ENCODE data around the gene PCDHAC1. TPM values are rescaled to one million over a fixed set of nuclear protein-coding genes. Genes with fewer than 3 reads are reported as not detected.
A peak's percentile ranks its signal among the peaks of the same experiment; 100 is the strongest.

PCDHAC1 gene
- polyA plus RNA-seq, 1 of the 3 experiments (the other 2 are of a cell fraction), result 0.08 TPM

DNA sequence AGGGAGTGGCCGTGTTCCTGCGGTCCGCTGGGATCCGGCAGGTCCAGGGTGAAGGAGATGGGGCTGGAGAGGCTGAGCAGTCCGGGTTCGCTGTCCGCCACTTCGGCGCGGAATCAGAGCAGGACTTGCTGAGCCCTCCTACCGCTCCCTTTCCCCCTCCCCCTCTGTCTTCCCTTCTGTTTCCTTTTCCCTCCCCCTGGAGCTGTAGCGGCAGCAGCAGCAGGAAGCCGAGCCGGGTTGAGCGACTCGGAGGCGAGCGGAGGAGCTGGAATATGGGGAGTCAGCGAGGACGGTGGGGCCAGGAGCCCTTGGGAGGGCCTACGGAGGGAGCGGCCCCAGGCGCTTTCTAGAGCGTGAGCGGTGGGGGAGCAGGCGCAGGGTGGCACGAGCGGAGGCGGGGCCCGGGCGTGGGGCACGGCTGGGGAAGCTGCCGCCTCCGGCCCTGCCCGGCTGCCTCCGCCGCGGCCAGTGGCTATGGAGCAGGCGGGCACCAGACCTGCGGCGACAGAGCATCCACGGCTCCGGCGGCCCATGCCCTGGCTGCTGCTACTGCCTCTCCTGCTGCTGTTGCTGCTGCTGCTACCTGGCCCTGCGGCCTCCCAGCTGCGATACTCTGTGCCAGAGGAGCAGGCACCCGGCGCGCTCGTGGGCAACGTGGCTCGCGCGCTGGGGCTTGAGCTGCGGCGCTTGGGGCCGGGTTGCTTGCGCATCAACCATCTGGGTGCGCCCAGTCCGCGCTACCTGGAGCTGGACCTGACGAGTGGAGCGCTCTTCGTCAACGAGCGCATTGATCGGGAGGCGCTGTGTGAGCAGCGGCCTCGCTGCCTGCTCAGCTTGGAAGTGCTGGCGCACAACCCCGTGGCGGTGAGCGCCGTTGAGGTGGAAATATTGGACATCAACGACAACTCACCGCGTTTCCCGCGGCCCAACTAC, 40.5 kb downstream of the PCDHAC1 start, which contains the start of gene PCDHAC2:
PCDHAC2 (plus strand) TSS at position 184 of the 933 bp plus-strand sequence; CDS start at position 475, 291 bp downstream.
- peak within 1 kb of the TSS; percentile 64 to 75 for H3K4me3 ChIP-seq (ENCODE audit: low read depth in 2 of 2, low read length in 1 of 2)
- no peaks in the 10 kb centered on the region for H3K27me3 ChIP-seq (ENCODE audit: insufficient read depth)
- H3F3A ChIP-seq (replicated peaks; ENCODE audit: insufficient read depth), result no peaks in the 10 kb centered on the region
- TF ChIP-seq MXI1 (IDR thresholded peaks at IDR 0.05; ENCODE audit: low read depth, low read length) (peak; percentile 75), POLR2AphosphoS5 (IDR thresholded peaks at IDR 0.05; ENCODE audit: low read depth, low read length) (peak; percentile 12; the same call in 1 of the 2 replicates)
- TF ChIP-seq, protein P1, sequence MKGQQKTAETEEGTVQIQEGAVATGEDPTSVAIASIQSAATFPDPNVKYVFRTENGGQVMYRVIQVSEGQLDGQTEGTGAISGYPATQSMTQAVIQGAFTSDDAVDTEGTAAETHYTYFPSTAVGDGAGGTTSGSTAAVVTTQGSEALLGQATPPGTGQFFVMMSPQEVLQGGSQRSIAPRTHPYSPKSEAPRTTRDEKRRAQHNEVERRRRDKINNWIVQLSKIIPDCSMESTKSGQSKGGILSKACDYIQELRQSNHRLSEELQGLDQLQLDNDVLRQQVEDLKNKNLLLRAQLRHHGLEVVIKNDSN (IDR thresholded peaks at IDR 0.05; ENCODE audit: borderline replicate concordance, low read depth), result no peak
- no peaks in the 10 kb centered on the region for H3K36me3 ChIP-seq (replicated peaks in 1 of 2; ENCODE audit: control insufficient read depth in 1 of 2, insufficient read depth in 2 of 2, low read length in 1 of 2)
- no peaks in the 10 kb centered on the region for H3K9me2 ChIP-seq
- H3K9me3 ChIP-seq, result no peaks in the 10 kb centered on the region
- POLR2A ChIA-PET, result interaction anchor here (0.9 to 3.4 kb wide), 10 partner anchors 10 to 125 kb away, joined by 3 to 31 read pairs (median 7); partner anchors contain the start of genes PCDHA12, PCDHA8 and PCDHAC1
- H2AFZ ChIP-seq (ENCODE audit: low read depth), result peak within 1 kb of the TSS; percentile 86
- no peaks in the 10 kb centered on the region for H3K79me2 ChIP-seq (ENCODE audit: insufficient read depth)
- CTCF ChIA-PET, result interaction anchor here (0.7 to 4.1 kb wide), 14 partner anchors 12 to 597 kb away, joined by 3 to 45 read pairs (median 4); partner anchors contain the start of genes PCDHA12, PCDHA8 and PCDHAC1
- peaks cover 8 to 41% of the 10 kb centered on the region in 2 experiments; a peak in 3 of 4 replicates for H3K4me1 ChIP-seq (ENCODE audit: control insufficient read depth in 1 of 2, insufficient read depth in 2 of 2, low read depth in 1 of 2, low read length in 1 of 2)
- no peak within 1 kb of the TSS; the same call in 1 of the 2 replicates for H3K9ac ChIP-seq
- peak within 1 kb of the TSS in 1 of 2 experiments; percentile 94; a peak in 2 of 4 replicates for H3K27ac ChIP-seq (ENCODE audit: low read depth in 2 of 2, low read length in 1 of 2)
- peak; percentile 83 for DNase-seq
- H4K20me1 ChIP-seq (ENCODE audit: insufficient read depth), result no peaks in the 10 kb centered on the region
- peak within 1 kb of the TSS; percentile 94 for H3K4me2 ChIP-seq
- 4% methylated on average over 35 of the region's 80 CpGs for WGBS (ENCODE audit: low lambda C conversion rate)

DNA sequence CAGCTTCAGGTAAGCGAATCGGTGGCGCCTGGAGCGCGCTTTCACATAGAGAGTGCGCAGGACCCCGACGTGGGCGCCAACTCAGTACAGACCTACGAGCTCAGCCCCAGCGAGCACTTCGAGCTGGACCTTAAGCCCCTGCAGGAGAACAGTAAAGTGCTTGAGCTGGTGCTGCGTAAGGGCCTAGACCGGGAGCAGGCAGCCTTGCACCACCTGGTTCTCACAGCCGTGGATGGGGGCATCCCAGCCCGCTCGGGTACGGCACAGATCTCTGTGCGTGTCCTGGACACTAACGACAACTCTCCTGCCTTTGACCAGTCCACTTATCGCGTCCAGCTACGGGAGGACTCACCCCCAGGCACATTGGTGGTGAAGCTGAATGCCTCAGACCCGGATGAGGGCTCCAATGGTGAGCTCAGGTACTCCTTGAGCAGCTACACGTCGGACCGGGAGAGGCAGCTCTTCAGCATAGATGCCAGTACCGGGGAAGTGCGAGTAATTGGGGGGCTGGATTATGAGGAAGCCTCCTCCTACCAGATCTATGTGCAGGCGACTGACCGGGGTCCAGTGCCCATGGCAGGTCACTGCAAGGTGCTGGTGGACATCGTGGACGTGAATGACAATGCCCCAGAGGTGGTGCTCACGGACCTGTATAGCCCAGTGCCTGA, 41.3 kb downstream of the PCDHAC1 start:
- H3K9me2 ChIP-seq, result no peaks in the 10 kb centered on the region
- H3K79me2 ChIP-seq (ENCODE audit: insufficient read depth), result no peaks in the 10 kb centered on the region
- H3F3A ChIP-seq (replicated peaks; ENCODE audit: insufficient read depth), result no peaks in the 10 kb centered on the region
- CTCF ChIA-PET, result interaction anchor here (0.7 to 4.1 kb wide), 11 partner anchors 11 to 126 kb away, joined by 3 to 45 read pairs (median 6); partner anchors contain the start of genes PCDHA12, PCDHA8 and PCDHAC1
- H3K9me3 ChIP-seq, result no peaks in the 10 kb centered on the region
- 83% methylated on average over 16 of the region's 34 CpGs for WGBS (ENCODE audit: low lambda C conversion rate)
- H3K4me3 ChIP-seq (ENCODE audit: low read depth in 2 of 2, low read length in 1 of 2), result peak overlapping the region; percentile 64 to 75; a peak in 3 of 4 replicates
- no peak overlapping the region for H3K9ac ChIP-seq
- H3K27ac ChIP-seq (ENCODE audit: low read depth in 2 of 2, low read length in 1 of 2), result peak overlapping the region in 1 of 2 experiments; percentile 94; a peak in 1 of 4 replicates
- no peaks in the 10 kb centered on the region for H3K36me3 ChIP-seq (replicated peaks in 1 of 2; ENCODE audit: control insufficient read depth in 1 of 2, insufficient read depth in 2 of 2, low read length in 1 of 2)
- no peaks in the 10 kb centered on the region for H3K27me3 ChIP-seq (ENCODE audit: insufficient read depth)
- H4K20me1 ChIP-seq (ENCODE audit: insufficient read depth), result no peaks in the 10 kb centered on the region
- POLR2A ChIA-PET, result interaction anchor here (0.6 to 3.4 kb wide), 9 partner anchors 9 to 320 kb away, joined by 3 to 31 read pairs (median 7); partner anchors contain the start of genes IK, NDUFA2, PCDHA12 and PCDHAC1
- H3K4me2 ChIP-seq, result peak overlapping the region; percentile 94; the same call in 1 of the 2 replicates
- DNase-seq, result no peak
- TF ChIP-seq SMC3 (IDR thresholded peaks at IDR 0.05; ENCODE audit: low read depth, low read length) (no peak), GABPA (IDR thresholded peaks at IDR 0.05; ENCODE audit: low read depth) (no peak), SIN3A (IDR thresholded peaks at IDR 0.05; ENCODE audit: borderline replicate concordance, low read depth, low read length) (no peak), POLR2AphosphoS5 (IDR thresholded peaks at IDR 0.05; ENCODE audit: low read depth, low read length) (no peak), YY1 (IDR thresholded peaks at IDR 0.05; ENCODE audit: low read depth) (no peak)
- TF ChIP-seq, protein P2, sequence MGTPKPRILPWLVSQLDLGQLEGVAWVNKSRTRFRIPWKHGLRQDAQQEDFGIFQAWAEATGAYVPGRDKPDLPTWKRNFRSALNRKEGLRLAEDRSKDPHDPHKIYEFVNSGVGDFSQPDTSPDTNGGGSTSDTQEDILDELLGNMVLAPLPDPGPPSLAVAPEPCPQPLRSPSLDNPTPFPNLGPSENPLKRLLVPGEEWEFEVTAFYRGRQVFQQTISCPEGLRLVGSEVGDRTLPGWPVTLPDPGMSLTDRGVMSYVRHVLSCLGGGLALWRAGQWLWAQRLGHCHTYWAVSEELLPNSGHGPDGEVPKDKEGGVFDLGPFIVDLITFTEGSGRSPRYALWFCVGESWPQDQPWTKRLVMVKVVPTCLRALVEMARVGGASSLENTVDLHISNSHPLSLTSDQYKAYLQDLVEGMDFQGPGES (IDR thresholded peaks at IDR 0.05; ENCODE audit: low read depth, low read length), result no peak
- TF ChIP-seq, protein P1 (IDR thresholded peaks at IDR 0.05; ENCODE audit: borderline replicate concordance, low read depth), result no peak
- no peak overlapping the region for H2AFZ ChIP-seq (ENCODE audit: low read depth)
- H3K4me1 ChIP-seq (ENCODE audit: control insufficient read depth in 1 of 2, insufficient read depth in 2 of 2, low read depth in 1 of 2, low read length in 1 of 2), result peaks cover 8 to 41% of the 10 kb centered on the region in 2 experiments; a peak in 3 of 4 replicates
